GF-D8 (cell line): ENCODE data around the gene IQCH.

ENCODE experiments used
- DNase-seq: peaks from one replicate; lab custom pipeline; 2025; lab: John Stamatoyannopoulos, UW

The IQCH gene

GRCh38 chr15:67534360-67534759, 279.8 kb downstream of the IQCH start:
- DNase-seq: no peak

GRCh38 chr15:67537771-67538170, 283.2 kb downstream of the IQCH start:
- no peak for DNase-seq

GRCh38 chr15:67542420-67543347, 288.1 kb downstream of the IQCH start, which contains the start of gene MAP2K5:
MAP2K5 (plus strand) TSS chr15:67542703; CDS start chr15:67543336, 633 bp downstream.
- DNase-seq: peak; percentile 53

DNA sequence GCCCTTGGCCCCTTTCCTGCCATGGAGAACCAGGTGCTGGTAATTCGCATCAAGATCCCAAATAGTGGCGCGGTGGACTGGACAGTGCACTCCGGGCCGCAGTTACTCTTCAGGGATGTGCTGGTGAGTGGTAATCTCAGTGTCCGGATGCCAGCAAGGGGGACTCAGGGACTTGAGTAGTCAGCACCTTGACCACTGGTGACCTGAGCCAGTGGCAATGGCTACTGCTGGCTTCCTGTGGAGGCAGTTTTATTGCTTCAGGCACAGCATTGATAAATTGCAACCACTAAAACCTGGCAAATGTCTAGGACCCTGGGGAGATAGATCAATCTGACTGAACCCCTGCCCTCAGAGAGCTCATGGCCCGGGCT, 288.7 kb downstream of the IQCH start:
- no peak for DNase-seq

DNA sequence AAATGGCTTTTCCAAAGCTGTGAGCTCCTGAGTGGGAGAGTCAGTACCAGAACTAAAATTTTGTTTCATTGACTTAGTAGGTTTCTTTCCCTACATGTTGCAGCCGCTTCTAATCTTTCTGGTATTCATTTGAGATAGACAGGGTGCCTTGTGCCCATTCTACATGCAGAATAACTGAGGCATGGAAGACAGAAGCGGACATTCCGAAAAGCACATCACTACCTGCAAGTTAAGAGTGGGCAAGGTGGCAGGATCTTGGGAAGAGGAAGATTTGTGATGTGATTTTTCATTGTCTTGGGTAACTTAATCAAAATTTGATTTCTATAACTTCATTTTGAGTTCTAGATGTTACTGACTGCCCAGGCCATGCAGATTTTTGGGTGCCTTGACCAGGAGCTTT, 289.9 kb downstream of the IQCH start:
- DNase-seq: no peak

- DNase-seq: no peak
Observed at GRCh38 chr15:67545864-67546263, 291.3 kb downstream of the IQCH start.

- DNase-seq: no peak
Observed at GRCh38 chr15:67547064-67547463, 292.5 kb downstream of the IQCH start.

DNA sequence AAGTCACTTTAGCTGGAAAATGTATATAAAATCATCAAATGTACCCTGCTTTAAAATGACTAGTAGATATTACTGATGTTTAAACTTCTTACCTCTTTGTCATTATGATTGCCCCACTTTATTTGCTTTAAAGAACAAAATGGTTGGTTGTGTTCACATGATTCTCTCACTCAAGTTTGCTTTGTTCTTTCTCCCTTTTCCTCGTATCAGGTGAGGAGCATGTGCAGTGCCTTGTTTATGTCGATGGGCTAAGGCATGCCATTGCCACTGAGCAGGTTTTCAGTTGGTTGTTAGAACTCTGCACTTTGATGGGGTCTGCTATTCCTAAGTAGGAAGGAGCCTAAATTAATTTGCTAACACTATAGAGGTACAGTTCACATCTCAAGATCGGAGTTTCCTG, 293.2 kb downstream of the IQCH start:
- no peak for DNase-seq

GRCh38 chr15:67548236-67548852, 293.8 kb downstream of the IQCH start:
- DNase-seq: no peak

DNA sequence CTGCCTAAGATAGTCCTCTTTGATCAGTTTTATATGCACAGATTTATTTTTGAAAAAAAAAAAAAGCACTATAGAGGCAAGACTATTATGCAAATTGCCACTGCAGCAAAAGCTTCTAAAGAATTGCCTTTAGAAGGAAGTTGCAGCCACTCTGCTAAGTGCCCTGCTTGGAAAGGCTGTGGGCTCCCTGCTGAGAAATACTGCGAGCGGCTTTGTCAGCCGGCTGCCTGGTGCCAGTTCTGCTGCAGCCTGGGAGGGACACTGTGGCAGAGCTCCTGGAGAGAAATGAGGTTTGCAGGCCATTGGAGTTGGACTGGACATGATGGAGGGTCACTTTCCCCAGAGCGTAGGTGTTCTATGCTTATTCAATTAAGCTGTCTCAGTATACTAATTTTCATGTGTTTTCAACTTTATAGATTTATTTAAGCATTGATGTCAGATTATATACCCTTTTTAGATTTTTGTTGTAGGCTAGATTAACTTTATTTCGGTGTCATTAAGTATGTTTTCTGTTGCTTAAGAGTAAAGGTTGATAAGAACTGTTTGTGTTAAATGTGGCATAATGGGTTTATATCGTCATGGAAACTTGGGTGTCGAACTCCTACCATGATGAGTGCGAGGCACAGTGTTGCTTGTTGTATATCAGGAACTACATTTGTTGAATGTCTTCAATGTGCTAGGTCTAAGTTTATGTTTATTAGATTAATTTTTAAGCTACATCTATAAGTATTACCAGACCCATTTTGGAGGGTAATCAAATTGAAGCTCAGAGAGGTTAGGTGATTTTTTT, 294.5 kb downstream of the IQCH start:
- no peak for DNase-seq

GRCh38 chr15:67549736-67550135, 295.1 kb downstream of the IQCH start:
- DNase-seq: no peak

- DNase-seq: no peak
Observed at GRCh38 chr15:67550522-67550921, 295.9 kb downstream of the IQCH start.

DNA sequence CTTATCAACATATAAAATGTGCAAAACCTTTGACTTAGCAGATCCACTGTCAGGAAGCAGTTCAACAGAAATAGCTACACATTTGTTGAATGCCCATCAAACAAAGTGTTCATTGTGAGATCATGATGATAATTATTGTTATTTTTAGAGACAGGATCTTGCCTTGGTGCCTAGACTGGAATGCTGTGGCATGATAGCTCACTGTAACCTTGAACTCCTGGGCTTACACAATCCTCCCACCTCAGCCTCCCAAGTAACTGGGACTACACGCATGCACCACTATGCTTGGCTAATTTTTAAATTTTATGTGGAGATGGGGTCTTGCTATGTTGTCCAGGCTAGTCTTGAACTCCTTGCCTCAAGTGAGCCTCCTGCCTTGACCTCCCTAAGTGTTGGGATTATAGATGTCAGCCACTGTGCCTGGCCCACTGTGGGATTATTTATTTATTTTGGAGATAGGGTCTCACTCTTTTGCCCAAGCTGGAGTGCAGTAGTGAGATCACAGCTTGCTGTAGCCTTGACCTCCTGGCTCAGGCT, 296.7 kb downstream of the IQCH start:
- DNase-seq: no peak
